Body of pancreas (tissue), 4 donors: Measurements from ENCODE around the gene ERAL1. TPM values are rescaled to one million over a fixed set of nuclear protein-coding genes. Genes with fewer than 3 reads are reported as not detected.

ENCODE experiments used
- ATAC-seq: fragments of 150-250 bp; one replicate; pipeline ENCODE4 v1.9.1; 2016
- DNase-seq, 4 donors: peaks; one replicate each; pipeline ENCODE4 v3.0.0-alpha.2; 2019
- H3K27ac ChIP-seq, 4 donors: fragments of 200-600 bp; sonication (generic); 1 replicate in 3 of 4; 2 replicates in 1 of 4; pipeline versions ENCODE4 v1.5.1 to v1.6.1; 2016 to 2019; ENCODE audit warnings: mild to moderate bottlenecking in 1 of 4, mixed read lengths in 1 of 4, moderate library complexity in 1 of 4
- H3K27me3 ChIP-seq, 2 donors: fragments of 200-600 bp; sonication (generic); one replicate each; pipeline ENCODE4 v1.6.0; 2016; ENCODE audit warnings: mild to moderate bottlenecking in 1 of 2
- H3K36me3 ChIP-seq, 2 donors: fragments of 200-600 bp; sonication (generic); replicated peaks in 1 of 2; 2 replicates each; pipeline ENCODE4 v1.5.1; 2016; ENCODE audit warnings: low read depth in 2 of 2; ENCODE audit not compliant: insufficient read depth in 1 of 2
- H3K4me1 ChIP-seq: fragments of 200-600 bp; sonication (generic); one replicate; pipeline ENCODE4 v1.6.0; 2016
- H3K4me3 ChIP-seq, 2 donors: fragments of 200-600 bp; sonication (generic); 1 replicate in 1 of 2; 2 replicates in 1 of 2; pipeline ENCODE4 v1.5.1; 2016 to 2019
- H3K9me3 ChIP-seq, 3 donors: fragments of 200-600 bp; sonication (generic); 1 replicate in 2 of 3; 2 replicates in 1 of 3; pipeline ENCODE4 v1.5.1; 2016
- CTCF ChIP-seq, 7 experiments: fragments of 450-650 bp in 4 of 7; fragments of 200-600 bp in 3 of 7; sonication (generic) in 3 of 7; IDR thresholded peaks; one replicate each; pipeline ENCODE4 v1.5.1; 2016 to 2019; ENCODE audit warnings: antibody characterized with exemption in 7 of 7
- POLR2A ChIP-seq, 3 donors: fragments of 450-650 bp; IDR thresholded peaks; one replicate each; pipeline ENCODE4 v1.6.1; 2016; ENCODE audit warnings: antibody characterized with exemption in 3 of 3, mild to moderate bottlenecking in 2 of 3
- WGBS, 2 donors: methylation state at CpG; one replicate each; pipeline ENCODE4 v1.1.5; 2017; 5-methylcytosine and 5-hydroxymethylcytosine counted together
- intact Hi-C: fragments of 100-400 bp; cut with DNase I; formaldehyde crosslinking; loops from one replicate; pipeline ENCODE4 v1.15.1; 2023
- total RNA-seq, 2 donors: library from RNA; depleted of rRNA; stranded (reverse); fragments of >200 nt; gene quantifications; one replicate each; pipeline ENCODE4 v1.1.0, GENCODE V29; 2016

The ERAL1 gene
- total RNA-seq, 2 donors from 2014 or later: 13.0 to 49.4 TPM

- Histone ChIP-seq H3K27ac (peak overlapping the region; percentile 85 to 93 (median 86)), H3K27me3 (no peaks in the 10 kb centered on the region), H3K4me3 (no peak overlapping the region), H3K36me3 (no peaks in the 10 kb centered on the region), H3K4me1 (peaks cover 52% of the 10 kb centered on the region), H3K9me3 (no peaks in the 10 kb centered on the region)
- no peak for DNase-seq
- no peak for TF ChIP-seq CTCF (IDR thresholded peaks at IDR 0.05)
- no peak for TF ChIP-seq POLR2A (IDR thresholded peaks at IDR 0.05)
- intact Hi-C loops: no loop called here
- ATAC-seq: no peak
- WGBS, 2 donors: 81 to 87% methylated on average over 11 to 12 of the region's 12 CpGs
These were observed 43.7 kb downstream of the ERAL1 start for GRCh38 chr17:28898527-28898955.

DNA sequence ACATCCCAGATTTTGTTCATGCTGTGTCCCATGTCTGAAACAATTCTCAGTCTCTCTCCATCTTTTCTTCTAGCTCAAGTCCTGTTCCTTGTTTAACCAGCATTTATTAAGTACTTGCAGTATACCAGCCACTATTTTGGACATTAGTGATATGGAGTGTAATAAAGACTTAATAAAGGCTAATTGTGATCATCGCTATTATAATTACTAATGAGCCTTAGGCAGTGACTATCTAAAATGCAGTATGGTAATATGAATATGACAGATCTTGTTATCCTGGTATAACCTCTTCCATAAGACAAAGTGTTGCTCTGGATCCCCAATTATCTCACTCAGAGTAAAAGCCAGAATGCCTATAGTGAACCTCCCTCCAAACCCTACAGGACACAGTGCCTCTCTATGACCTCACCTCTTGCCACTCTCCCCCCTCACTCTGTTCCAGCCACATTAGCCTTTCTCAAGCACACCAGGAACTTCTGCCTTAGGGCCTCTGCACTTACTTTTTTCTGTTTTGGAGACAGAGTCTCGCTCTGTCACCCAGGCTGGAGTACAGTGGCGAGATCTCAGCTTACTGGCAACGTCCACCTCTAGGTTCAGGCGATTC, 44.5 kb downstream of the ERAL1 start:
- no peak overlapping the region for H3K27ac ChIP-seq

GRCh38 chr17:28900986-28901726, 46.3 kb downstream of the ERAL1 start:
- Histone ChIP-seq H3K4me1 (peaks cover 41% of the 10 kb centered on the region), H3K4me3 (no peak overlapping the region), H3K27ac (no peak overlapping the region), H3K36me3 (peaks cover 0 to under 1% of the 10 kb centered on the region in 2 donors), H3K9me3 (no peaks in the 10 kb centered on the region), H3K27me3 (no peaks in the 10 kb centered on the region)
- intact Hi-C loops: no loop called here
- 83 to 85% methylated on average over 12 to 21 of the region's 24 CpGs for WGBS, 2 donors
- DNase-seq (peak in 1 of 4 donors; percentile 31), ATAC-seq (no peak)
- TF ChIP-seq CTCF (IDR thresholded peaks at IDR 0.05): no peak
- no peak for TF ChIP-seq POLR2A (IDR thresholded peaks at IDR 0.05)

More for the DNA sequence above, 44.5 kb downstream of the ERAL1 start:
- no peak for TF ChIP-seq CTCF (IDR thresholded peaks at IDR 0.05)
- no peak for TF ChIP-seq POLR2A (IDR thresholded peaks at IDR 0.05)
- 93 to 96% methylated on average over 5 of the region's 5 CpGs for WGBS, 2 donors
- H3K36me3 ChIP-seq: no peaks in the 10 kb centered on the region
- intact Hi-C loops: no loop called here
- ATAC-seq (no peak), DNase-seq (no peak)
- no peak overlapping the region for H3K4me3 ChIP-seq
- H3K9me3 ChIP-seq: no peaks in the 10 kb centered on the region
- peaks cover 48% of the 10 kb centered on the region for H3K4me1 ChIP-seq
- H3K27me3 ChIP-seq: no peaks in the 10 kb centered on the region

GRCh38 chr17:28901866-28902818, 47.3 kb downstream of the ERAL1 start:
- Histone ChIP-seq H3K4me1 (peaks cover 34% of the 10 kb centered on the region), H3K36me3 (peaks cover 0 to 8% of the 10 kb centered on the region in 2 donors), H3K4me3 (peak overlapping the region; percentile 47 to 54), H3K9me3 (no peaks in the 10 kb centered on the region), H3K27me3 (no peaks in the 10 kb centered on the region), H3K27ac (peak overlapping the region; percentile 13 to 87 (median 85))
- peak in 2 of 3 donors; percentile 13 to 15 for TF ChIP-seq POLR2A (IDR thresholded peaks at IDR 0.05)
- no peak for TF ChIP-seq CTCF (IDR thresholded peaks at IDR 0.05)
- DNase-seq: peak in 3 of 4 donors; percentile 42 to 59 (median 44)
- WGBS, 2 donors: 5 to 12% methylated on average over 21 to 55 of the region's 62 CpGs
- intact Hi-C loops: no loop called here
- peak; percentile 47 for ATAC-seq
